SJCRH30 (cell line): ENCODE data around the gene AZIN2. TPM values are rescaled to one million over a fixed set of nuclear protein-coding genes. Genes with fewer than 3 reads are reported as not detected.

ENCODE experiments used
- DNase-seq, 2 experiments: peaks; one replicate each; pipeline ENCODE4 v3.0.0-alpha.2; 2015 to 2020
- H3K27ac ChIP-seq: fragments of 250-450 bp; sonication (Bioruptor Pico); 2 replicates; pipeline ENCODE4 v1.5.1; 2020; ENCODE audit warnings: mild to moderate bottlenecking, moderate library complexity
- H3K27me3 ChIP-seq: fragments of 250-450 bp; sonication (Bioruptor Pico); 2 replicates; pipeline ENCODE4 v1.5.1; 2020; ENCODE audit warnings: mild to moderate bottlenecking, moderate library complexity
- H3K36me3 ChIP-seq: fragments of 250-450 bp; sonication (Bioruptor Pico); 2 replicates; pipeline ENCODE4 v1.5.1; 2020; ENCODE audit warnings: mild to moderate bottlenecking, moderate library complexity
- H3K4me1 ChIP-seq: fragments of 250-450 bp; sonication (Bioruptor Pico); 2 replicates; pipeline ENCODE4 v1.5.1; 2020; ENCODE audit warnings: mild to moderate bottlenecking, moderate library complexity
- H3K4me3 ChIP-seq: fragments of 250-450 bp; sonication (Bioruptor Pico); 2 replicates; pipeline ENCODE4 v1.5.1; 2020; ENCODE audit warnings: mild to moderate bottlenecking, moderate library complexity
- H3K9me3 ChIP-seq: fragments of 250-450 bp; sonication (Bioruptor Pico); replicated peaks from 2 replicates; pipeline ENCODE4 v1.5.1; 2020; ENCODE audit warnings: mild to moderate bottlenecking, moderate library complexity
- total RNA-seq: library from RNA; depleted of rRNA; stranded (reverse); fragments of >200 nt; shearing (Covaris generic); gene quantifications from 2 replicates; pipeline ENCODE4 v1.2.3, GENCODE V29; 2014

Gene AZIN2
- total RNA-seq, 1 experiment from 2014 or later = 8.8 TPM

- H3K27ac ChIP-seq = no peak overlapping the region
- DNase-seq = no peak
- peaks cover 28% of the 10 kb centered on the region for H3K36me3 ChIP-seq
- H3K27me3 ChIP-seq = no peaks in the 10 kb centered on the region
- peaks cover 47% of the 10 kb centered on the region for H3K4me1 ChIP-seq
- no peak overlapping the region for H3K4me3 ChIP-seq
- no peaks in the 10 kb centered on the region for H3K9me3 ChIP-seq
Observed at GRCh38 chr1:33157131-33157530, 76.2 kb downstream of the AZIN2 start.

- Histone ChIP-seq H3K4me1 (peaks cover 49% of the 10 kb centered on the region), H3K27me3 (no peaks in the 10 kb centered on the region), H3K9me3 (no peaks in the 10 kb centered on the region), H3K4me3 (no peak overlapping the region), H3K36me3 (peaks cover 31% of the 10 kb centered on the region), H3K27ac (no peak overlapping the region)
- no peak for DNase-seq
Observed at GRCh38 chr1:33158366-33158765, 77.4 kb downstream of the AZIN2 start.

GRCh38 chr1:33159577-33159976 lies 78.6 kb downstream of the AZIN2 start:
- Histone ChIP-seq H3K4me3 (no peak overlapping the region), H3K36me3 (peaks cover 22% of the 10 kb centered on the region), H3K27ac (no peak overlapping the region), H3K9me3 (no peaks in the 10 kb centered on the region), H3K4me1 (peaks cover 50% of the 10 kb centered on the region), H3K27me3 (no peaks in the 10 kb centered on the region)
- no peak for DNase-seq

- DNase-seq = peak; percentile 97 to 98
- Histone ChIP-seq H3K4me1 (peaks cover 55% of the 10 kb centered on the region), H3K27ac (peak overlapping the region; percentile 64), H3K9me3 (no peaks in the 10 kb centered on the region), H3K4me3 (0 out of 2 replicates have a peak overlapping the region, but pooled peaks have one; percentile 1), H3K36me3 (peaks cover 24% of the 10 kb centered on the region), H3K27me3 (no peaks in the 10 kb centered on the region)
Observed at GRCh38 chr1:33161061-33161681, 80.2 kb downstream of the AZIN2 start.

- no peak for DNase-seq
- Histone ChIP-seq H3K4me3 (no peak overlapping the region), H3K36me3 (peaks cover 31% of the 10 kb centered on the region), H3K27me3 (no peaks in the 10 kb centered on the region), H3K9me3 (no peaks in the 10 kb centered on the region), H3K4me1 (peaks cover 55% of the 10 kb centered on the region), H3K27ac (peak overlapping the region; percentile 64; the same call in 1 of the 2 replicates)
Observed at GRCh38 chr1:33162141-33162540, 81.2 kb downstream of the AZIN2 start.

- Histone ChIP-seq H3K27ac (peak overlapping the region; percentile 81), H3K27me3 (no peaks in the 10 kb centered on the region), H3K4me1 (peaks cover 56% of the 10 kb centered on the region), H3K36me3 (peaks cover 39% of the 10 kb centered on the region), H3K4me3 (no peak overlapping the region), H3K9me3 (no peaks in the 10 kb centered on the region)
- peak; percentile 96 for DNase-seq
Observed at GRCh38 chr1:33163621-33164519, 82.9 kb downstream of the AZIN2 start.

- no peaks in the 10 kb centered on the region for H3K9me3 ChIP-seq
Observed at GRCh38 chr1:33165209-33165608, 84.3 kb downstream of the AZIN2 start.

GRCh38 chr1:33165809-33166208 lies 84.9 kb downstream of the AZIN2 start:
- Histone ChIP-seq H3K27me3 (no peaks in the 10 kb centered on the region), H3K36me3 (peaks cover 41% of the 10 kb centered on the region), H3K9me3 (no peaks in the 10 kb centered on the region), H3K4me1 (peaks cover 58% of the 10 kb centered on the region), H3K4me3 (no peak overlapping the region), H3K27ac (no peak overlapping the region)
- no peak for DNase-seq

More at GRCh38 chr1:33165209-33165608, 84.3 kb downstream of the AZIN2 start:
- no peak overlapping the region for H3K4me3 ChIP-seq
- peaks cover 60% of the 10 kb centered on the region for H3K4me1 ChIP-seq
- peaks cover 41% of the 10 kb centered on the region for H3K36me3 ChIP-seq
- DNase-seq = peak in 1 of 2 experiments; percentile 35
- no peaks in the 10 kb centered on the region for H3K27me3 ChIP-seq
- H3K27ac ChIP-seq = no peak overlapping the region

GRCh38 chr1:33167650-33168447 lies 86.9 kb downstream of the AZIN2 start:
- Histone ChIP-seq H3K9me3 (no peaks in the 10 kb centered on the region), H3K36me3 (peaks cover 35% of the 10 kb centered on the region), H3K27ac (no peak overlapping the region), H3K4me3 (no peak overlapping the region), H3K4me1 (peaks cover 40% of the 10 kb centered on the region), H3K27me3 (no peaks in the 10 kb centered on the region)
- no peak for DNase-seq

- Histone ChIP-seq H3K27ac (peak overlapping the region; percentile 7; the same call in 1 of the 2 replicates), H3K4me1 (peaks cover 31% of the 10 kb centered on the region)
- DNase-seq = no peak
Observed at GRCh38 chr1:33168556-33169289, 87.8 kb downstream of the AZIN2 start.

GRCh38 chr1:33169290-33170055 lies 88.5 kb downstream of the AZIN2 start:
- peak overlapping the region; percentile 7; the same call in 1 of the 2 replicates for H3K27ac ChIP-seq
- H3K4me3 ChIP-seq = no peak overlapping the region
- H3K4me1 ChIP-seq = peaks cover 24% of the 10 kb centered on the region
- peak; percentile 56 to 65 for DNase-seq
- peaks cover 41% of the 10 kb centered on the region for H3K36me3 ChIP-seq
- H3K9me3 ChIP-seq = no peaks in the 10 kb centered on the region
- H3K27me3 ChIP-seq = no peaks in the 10 kb centered on the region

More at GRCh38 chr1:33168556-33169289, 87.8 kb downstream of the AZIN2 start:
- peaks cover 35% of the 10 kb centered on the region for H3K36me3 ChIP-seq
- H3K9me3 ChIP-seq = no peaks in the 10 kb centered on the region
- no peaks in the 10 kb centered on the region for H3K27me3 ChIP-seq
- H3K4me3 ChIP-seq = no peak overlapping the region
